Measurements from ENCODE around the gene PER1.

PER1 gene

GRCh38 chr17:8140065-8141029, 11.9 kb downstream of the PER1 start:
- no peak for DNase-seq

GRCh38 chr17:8138672-8139371, 13.4 kb downstream of the PER1 start:
- DNase-seq = peak; percentile 77 to 91

GRCh38 chr17:8138374-8138671, 13.9 kb downstream of the PER1 start:
- DNase-seq = no peak

GRCh38 chr17:8137645-8138373, 14.4 kb downstream of the PER1 start:
- DNase-seq = no peak

GRCh38 chr17:8133941-8134340, 18.3 kb downstream of the PER1 start:
- no peak for DNase-seq

GRCh38 chr17:8133399-8133798, 18.8 kb downstream of the PER1 start:
- DNase-seq = no peak

GRCh38 chr17:8131844-8132441, 20.3 kb downstream of the PER1 start:
- no peak for DNase-seq

- no peak for DNase-seq
Measured at GRCh38 chr17:8128125-8128784, 23.9 kb downstream of the PER1 start.

- no peak for DNase-seq
Measured at GRCh38 chr17:8126491-8127066, 25.6 kb downstream of the PER1 start.

GRCh38 chr17:8125947-8126490, 26.2 kb downstream of the PER1 start:
- no peak for DNase-seq

GRCh38 chr17:8125154-8125946, 26.9 kb downstream of the PER1 start:
- DNase-seq = peak; percentile 41 to 44

- no peak for DNase-seq
Measured at GRCh38 chr17:8124350-8125153, 27.7 kb downstream of the PER1 start.

GRCh38 chr17:8123695-8124349, 28.4 kb downstream of the PER1 start, which contains the start of gene HES7:
HES7 (minus strand) TSS chr17:8124106; CDS start chr17:8124084, 22 bp downstream.
- DNase-seq = no peak

- DNase-seq = no peak
Measured at GRCh38 chr17:8122924-8123694, 29.1 kb downstream of the PER1 start.

- no peak for DNase-seq
Measured at GRCh38 chr17:8122422-8122923, 29.7 kb downstream of the PER1 start.

- DNase-seq = no peak
Measured at GRCh38 chr17:8121681-8122421, 30.4 kb downstream of the PER1 start.

GRCh38 chr17:8121407-8121680, 30.9 kb downstream of the PER1 start:
- DNase-seq = no peak
